Measurements from ENCODE around the gene CD300LF.

- TF ChIP-seq, protein P1, sequence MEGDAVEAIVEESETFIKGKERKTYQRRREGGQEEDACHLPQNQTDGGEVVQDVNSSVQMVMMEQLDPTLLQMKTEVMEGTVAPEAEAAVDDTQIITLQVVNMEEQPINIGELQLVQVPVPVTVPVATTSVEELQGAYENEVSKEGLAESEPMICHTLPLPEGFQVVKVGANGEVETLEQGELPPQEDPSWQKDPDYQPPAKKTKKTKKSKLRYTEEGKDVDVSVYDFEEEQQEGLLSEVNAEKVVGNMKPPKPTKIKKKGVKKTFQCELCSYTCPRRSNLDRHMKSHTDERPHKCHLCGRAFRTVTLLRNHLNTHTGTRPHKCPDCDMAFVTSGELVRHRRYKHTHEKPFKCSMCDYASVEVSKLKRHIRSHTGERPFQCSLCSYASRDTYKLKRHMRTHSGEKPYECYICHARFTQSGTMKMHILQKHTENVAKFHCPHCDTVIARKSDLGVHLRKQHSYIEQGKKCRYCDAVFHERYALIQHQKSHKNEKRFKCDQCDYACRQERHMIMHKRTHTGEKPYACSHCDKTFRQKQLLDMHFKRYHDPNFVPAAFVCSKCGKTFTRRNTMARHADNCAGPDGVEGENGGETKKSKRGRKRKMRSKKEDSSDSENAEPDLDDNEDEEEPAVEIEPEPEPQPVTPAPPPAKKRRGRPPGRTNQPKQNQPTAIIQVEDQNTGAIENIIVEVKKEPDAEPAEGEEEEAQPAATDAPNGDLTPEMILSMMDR (IDR thresholded peaks at IDR 0.05; ENCODE audit: poor library complexity) = no peak
- TF ChIP-seq EZH2 (IDR thresholded peaks at IDR 0.05; ENCODE audit: borderline replicate concordance) (no peak), EZH2phosphoT487 (IDR thresholded peaks at IDR 0.05; ENCODE audit: low read depth, severe bottlenecking, unreplicated experiment) (no peak)
These were observed 34.2 kb downstream of the CD300LF start for GRCh38 chr17:74678541-74678940.

Measured in hepatocyte (in vitro differentiated cells).